Motor neuron (in vitro differentiated cells): Measurements from ENCODE around the gene TRAF3IP1. TPM values are rescaled to one million over a fixed set of nuclear protein-coding genes. Genes with fewer than 3 reads are reported as not detected.
A peak's percentile ranks its signal among the peaks of the same experiment; 100 is the strongest.

Experiments used
- ATAC-seq, 8 experiments: fragments of 200-7000 bp; cut with Tn5 transposase; replicated peaks in 6 of 8; 2 replicates each; pipeline ENCODE4 v1.8.0; 2021; ENCODE audit warnings: mild to moderate bottlenecking in 8 of 8, moderate library complexity in 8 of 8
- H3K27ac ChIP-seq, 2 donors: fragments of 250-450 bp; sonication (Bioruptor Pico); 2 replicates each; pipeline ENCODE4 v1.9.0; 2021; ENCODE audit warnings: antibody characterized with exemption in 2 of 2, mild to moderate bottlenecking in 2 of 2, moderate library complexity in 1 of 2
- H3K4me1 ChIP-seq, 2 donors: fragments of 250-450 bp; sonication (Bioruptor Pico); replicated peaks in 1 of 2; 2 replicates each; pipeline ENCODE4 v1.6.1; 2021; ENCODE audit warnings: antibody characterized with exemption in 2 of 2, mild to moderate bottlenecking in 2 of 2, moderate library complexity in 1 of 2
- H3K4me3 ChIP-seq, 5 donors: fragments of 250-450 bp; sonication (Bioruptor Pico); 2 replicates each; pipeline ENCODE4 v1.9.0; 2021; ENCODE audit warnings: antibody characterized with exemption in 5 of 5, mild to moderate bottlenecking in 5 of 5, moderate library complexity in 4 of 5
- WGBS, 10 experiments: fragments of 450-650 bp; shearing (Covaris generic); methylation state at CpG; one replicate each; pipeline ENCODE4 v1.0.0; 2022; 5-methylcytosine and 5-hydroxymethylcytosine counted together
- in situ Hi-C, 9 experiments: fragments of 400-800 bp; cut with MboI; loops; one replicate each; pipeline ENCODE4 v1.15.0; 2021; ENCODE audit warnings: low sequenced_read_pairs in 9 of 9, low pct_unique_long_range_greater_than_20kb in 2 of 9; ENCODE audit not compliant: unreplicated experiment in 9 of 9
- total RNA-seq, 8 experiments: library from RNA; unstranded; fragments of 300-600 nt; gene quantifications; 2 replicates each; pipeline versions ENCODE4 v1.2.3 to v1.2.4, GENCODE V29; 2022

The TRAF3IP1 gene
- total RNA-seq, 8 experiments from 2014 or later = 5.3 to 16.6 (median 11.7) TPM

GRCh38 chr2:238426568-238427434 is 106.5 kb downstream of the TRAF3IP1 start, which contains the start of gene ASB1:
Gene ASB1, plus strand, starts transcription at chr2:238426927. Its CDS starts 144 bp downstream, at chr2:238427071.
- H3K27ac ChIP-seq = peak within 1 kb of the TSS; percentile 95 to 96
- H3K4me3 ChIP-seq = peak within 1 kb of the TSS; percentile 63 to 85 (median 75)
- WGBS, 10 experiments = 0 to 1% (median 0%) methylated on average over 1 to 31 of the region's 104 CpGs; no CpG with 5 or more reads in 5 of the 10 experiments
- ATAC-seq = peak; percentile 76 to 85 (median 82)
- in situ Hi-C loops = no loop called here
- peaks cover 15 to 16% of the 10 kb centered on the region in 2 donors for H3K4me1 ChIP-seq

- peak overlapping the region; percentile 95 to 96 for H3K27ac ChIP-seq
- H3K4me3 ChIP-seq = peak overlapping the region; percentile 63 to 85 (median 75)
- peak in 3 of 8 experiments; percentile 3 to 5 (median 5) for ATAC-seq
- WGBS, 10 experiments = 0 to 100% (median 0%) methylated on average over 1 to 16 of the region's 20 CpGs; no CpG with 5 or more reads in 1 of the 10 experiments
- in situ Hi-C loops = no loop called here
- H3K4me1 ChIP-seq = peaks cover 15 to 16% of the 10 kb centered on the region in 2 donors
These were observed 107.3 kb downstream of the TRAF3IP1 start for GRCh38 chr2:238427435-238428162.

- 82 to 100% (median 92%) methylated on average over 1 to 5 of the region's 8 CpGs; no CpG with 5 or more reads in 2 of the 10 experiments for WGBS, 10 experiments
- no peak overlapping the region for H3K4me3 ChIP-seq
- no peak for ATAC-seq
These were observed 108.5 kb downstream of the TRAF3IP1 start for GRCh38 chr2:238428866-238429265.

DNA sequence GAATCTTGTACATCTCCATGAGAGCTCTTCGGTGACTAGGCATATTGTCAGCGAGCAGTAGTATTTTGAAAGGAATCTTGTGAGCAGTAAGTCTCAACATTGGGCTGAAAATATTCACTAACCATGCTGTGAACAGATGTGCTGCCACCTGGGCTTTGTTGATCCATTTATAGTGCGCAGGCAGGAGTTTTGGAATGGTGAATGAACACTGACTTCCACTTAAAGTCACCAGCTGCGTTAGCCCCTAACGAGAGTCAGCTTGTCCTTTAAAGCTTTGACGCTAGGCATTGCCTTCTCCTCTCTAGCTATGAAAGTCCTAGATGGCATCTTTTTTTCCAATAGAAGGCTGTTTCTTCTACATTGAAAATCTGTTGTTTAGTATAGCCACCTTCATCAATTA is 110.5 kb downstream of the TRAF3IP1 start:
- Histone ChIP-seq H3K4me1 (peaks cover 8 to 9% of the 10 kb centered on the region in 2 donors), H3K27ac (no peak overlapping the region), H3K4me3 (no peak overlapping the region)
- ATAC-seq = no peak
- 91 to 100% (median 100%) methylated on average over 2 to 6 of the region's 6 CpGs; no CpG with 5 or more reads in 3 of the 10 experiments for WGBS, 10 experiments
- in situ Hi-C loops = no loop called here

More at GRCh38 chr2:238428866-238429265, 108.5 kb downstream of the TRAF3IP1 start:
- Histone ChIP-seq H3K4me1 (peaks cover 15 to 16% of the 10 kb centered on the region in 2 donors), H3K27ac (no peak overlapping the region)
- in situ Hi-C loops = no loop called here

DNA sequence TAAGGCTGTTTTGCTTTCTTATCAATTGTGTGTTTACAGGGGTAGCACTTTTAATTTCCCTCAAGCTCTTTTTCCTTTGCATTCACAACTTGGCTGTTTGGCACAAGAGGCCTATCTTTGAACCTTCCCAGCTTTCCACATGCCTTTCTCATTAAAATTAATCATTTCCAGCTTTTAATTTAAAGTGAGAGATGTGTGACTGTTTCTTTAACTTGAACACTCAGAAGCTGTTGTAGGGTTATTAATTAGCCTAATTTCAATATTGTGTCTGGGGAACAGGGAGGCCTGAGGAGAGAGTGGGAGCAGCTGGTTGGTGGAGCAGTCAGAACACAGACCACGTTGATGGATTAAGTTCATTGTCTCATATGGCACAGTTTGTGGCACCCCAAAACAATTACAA is 111.1 kb downstream of the TRAF3IP1 start:
- in situ Hi-C loops = no loop called here
- no peak overlapping the region for H3K4me3 ChIP-seq
- H3K4me1 ChIP-seq = peaks cover 6 to 8% of the 10 kb centered on the region in 2 donors
- WGBS, 10 experiments = 0 to 60% (median 20%) methylated on average over 1 of the region's 1 CpG; no CpG with 5 or more reads in 4 of the 10 experiments
- no peak overlapping the region for H3K27ac ChIP-seq
- ATAC-seq = no peak

DNA sequence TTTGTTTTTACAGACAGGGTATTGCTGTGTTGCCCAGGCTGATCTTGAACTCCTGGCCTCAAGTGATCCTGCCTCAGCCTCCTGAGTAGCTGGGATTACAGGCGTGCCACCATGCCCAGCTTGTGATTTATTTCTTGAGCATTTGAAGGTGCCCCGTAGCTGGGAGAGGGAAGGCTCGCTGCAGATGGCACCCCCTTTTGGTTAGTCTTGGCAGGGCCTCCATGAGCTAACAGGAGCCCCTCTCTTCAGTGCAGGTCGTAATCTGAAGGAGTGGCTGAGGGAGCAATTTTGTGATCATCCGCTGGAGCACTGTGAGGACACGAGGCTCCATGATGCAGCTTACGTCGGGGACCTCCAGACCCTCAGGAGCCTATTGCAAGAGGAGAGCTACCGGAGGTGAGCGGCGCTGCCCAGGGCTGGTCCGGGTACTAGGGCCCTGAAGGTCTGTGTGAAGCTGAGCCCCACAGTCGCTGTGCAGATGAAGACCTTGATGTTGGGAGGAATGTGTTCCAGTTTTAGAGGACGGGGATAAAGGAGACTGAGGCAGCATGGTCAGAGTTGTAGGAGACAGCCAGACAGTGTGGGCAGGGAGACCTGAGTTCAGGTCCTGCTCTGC is 113.1 kb downstream of the TRAF3IP1 start:
- Histone ChIP-seq H3K4me3 (no peak overlapping the region), H3K4me1 (peaks cover under 1% of the 10 kb centered on the region in 2 donors), H3K27ac (no peak overlapping the region)
- no peak for ATAC-seq
- in situ Hi-C loops = no loop called here
- WGBS, 10 experiments = 79 to 100% (median 95%) methylated on average over 1 to 7 of the region's 14 CpGs; no CpG with 5 or more reads in 1 of the 10 experiments

DNA sequence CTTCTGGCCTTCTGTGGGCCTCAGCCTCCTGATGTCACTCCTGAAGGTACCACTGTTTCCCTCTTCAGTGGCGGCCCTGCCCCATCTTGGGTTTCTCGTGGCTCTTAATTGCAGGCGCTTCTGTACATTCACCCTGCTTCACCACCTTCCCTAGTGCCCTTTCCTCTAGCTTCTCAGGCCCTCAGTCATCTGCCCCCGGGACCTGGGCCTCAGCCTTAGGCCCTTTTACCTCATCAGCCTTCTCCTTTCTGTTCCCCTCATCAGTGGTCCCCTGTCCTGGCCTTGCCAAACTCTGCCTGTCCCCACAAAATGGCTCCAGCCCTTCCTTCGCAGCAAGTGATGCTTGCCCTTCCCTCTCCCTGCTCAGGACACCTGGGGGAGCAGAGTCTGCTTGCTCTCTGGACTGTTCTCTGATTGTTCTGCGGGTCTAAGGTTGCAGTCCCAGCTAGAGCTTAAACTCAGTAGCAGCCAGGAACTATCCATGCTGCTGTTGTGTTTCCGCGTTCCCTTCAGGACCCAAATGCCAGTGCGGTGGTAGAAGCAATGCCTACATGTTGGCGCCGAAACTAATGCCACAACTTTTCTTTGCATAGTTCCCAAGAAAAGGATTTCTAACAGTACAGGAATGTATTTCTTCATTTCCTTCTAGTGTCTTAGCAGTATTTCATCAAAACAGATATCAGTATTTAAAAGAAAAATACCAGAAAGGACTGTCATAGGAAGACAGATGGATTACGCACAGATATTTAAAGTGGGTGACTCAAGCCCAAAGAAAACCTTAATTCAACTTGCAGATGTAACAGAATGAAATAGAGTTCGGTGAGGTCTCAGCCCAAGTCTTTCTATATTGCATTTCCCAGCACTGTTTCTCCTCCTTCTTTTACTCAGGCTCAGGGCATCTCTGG is 113.9 kb downstream of the TRAF3IP1 start:
- Histone ChIP-seq H3K27ac (no peak overlapping the region), H3K4me1 (no peaks in the 10 kb centered on the region), H3K4me3 (no peak overlapping the region)
- in situ Hi-C loops = no loop called here
- 33 to 100% (median 90%) methylated on average over 2 to 13 of the region's 13 CpGs for WGBS, 10 experiments
- peak in 2 of 8 experiments; percentile 56 to 69 for ATAC-seq

DNA sequence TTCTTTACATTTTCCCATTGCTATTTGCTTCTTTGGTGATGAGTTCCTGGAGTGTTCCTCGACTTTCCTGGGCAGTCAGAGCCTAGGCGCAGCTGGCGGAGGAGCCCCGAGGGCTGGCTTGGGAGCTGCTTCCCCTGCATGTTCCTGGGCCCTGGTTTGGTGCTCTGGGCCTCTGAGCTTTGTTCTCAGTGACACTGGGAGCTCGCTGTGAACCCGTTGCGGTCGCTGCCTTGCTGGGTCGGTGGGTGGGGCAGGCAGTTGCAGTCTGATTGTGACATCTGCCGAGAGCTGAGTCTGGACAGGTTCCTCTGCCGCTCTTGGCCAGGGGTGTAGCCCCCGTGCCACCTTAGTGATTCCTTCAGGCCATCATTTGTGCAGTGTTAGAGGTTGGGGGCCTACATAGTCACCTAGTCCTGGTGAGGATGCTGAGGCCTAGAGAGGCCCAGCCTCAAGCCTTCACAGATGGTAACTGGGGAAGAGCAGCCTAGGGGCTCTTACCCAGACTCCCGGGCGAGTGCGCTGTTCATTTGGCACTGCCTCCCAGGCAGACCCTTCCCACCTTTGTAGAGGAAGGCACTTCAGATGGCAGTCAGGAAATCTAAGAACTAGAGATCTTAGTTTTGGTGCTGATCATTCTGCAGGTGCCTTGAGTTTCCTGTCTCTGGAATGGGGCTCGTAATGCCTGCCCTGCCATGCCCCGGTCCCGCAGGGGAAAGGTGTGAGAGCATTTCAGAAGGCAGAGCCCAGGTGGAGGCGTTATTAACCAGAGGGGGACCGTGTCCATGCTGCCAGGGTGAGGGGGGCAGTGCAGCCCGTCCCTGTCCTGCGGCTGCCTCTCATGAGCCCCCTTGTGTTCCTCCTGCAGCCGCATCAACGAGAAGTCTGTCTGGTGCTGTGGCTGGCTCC is 114.8 kb downstream of the TRAF3IP1 start:
- WGBS, 10 experiments = 58 to 100% (median 94%) methylated on average over 2 to 10 of the region's 24 CpGs; no CpG with 5 or more reads in 3 of the 10 experiments
- H3K4me1 ChIP-seq = no peaks in the 10 kb centered on the region
- peak in 2 of 8 experiments; percentile 8 to 29 for ATAC-seq
- no peak overlapping the region for H3K27ac ChIP-seq
- no peak overlapping the region for H3K4me3 ChIP-seq
- in situ Hi-C loops = no loop called here

GRCh38 chr2:238435752-238436096 is 115.4 kb downstream of the TRAF3IP1 start:
- no peak overlapping the region for H3K4me3 ChIP-seq
- no peaks in the 10 kb centered on the region for H3K4me1 ChIP-seq
- no peak for ATAC-seq
- WGBS, 10 experiments = 80 to 100% (median 93%) methylated on average over 1 to 8 of the region's 20 CpGs; no CpG with 5 or more reads in 1 of the 10 experiments
- no peak overlapping the region for H3K27ac ChIP-seq
- in situ Hi-C loops = no loop called here

DNA sequence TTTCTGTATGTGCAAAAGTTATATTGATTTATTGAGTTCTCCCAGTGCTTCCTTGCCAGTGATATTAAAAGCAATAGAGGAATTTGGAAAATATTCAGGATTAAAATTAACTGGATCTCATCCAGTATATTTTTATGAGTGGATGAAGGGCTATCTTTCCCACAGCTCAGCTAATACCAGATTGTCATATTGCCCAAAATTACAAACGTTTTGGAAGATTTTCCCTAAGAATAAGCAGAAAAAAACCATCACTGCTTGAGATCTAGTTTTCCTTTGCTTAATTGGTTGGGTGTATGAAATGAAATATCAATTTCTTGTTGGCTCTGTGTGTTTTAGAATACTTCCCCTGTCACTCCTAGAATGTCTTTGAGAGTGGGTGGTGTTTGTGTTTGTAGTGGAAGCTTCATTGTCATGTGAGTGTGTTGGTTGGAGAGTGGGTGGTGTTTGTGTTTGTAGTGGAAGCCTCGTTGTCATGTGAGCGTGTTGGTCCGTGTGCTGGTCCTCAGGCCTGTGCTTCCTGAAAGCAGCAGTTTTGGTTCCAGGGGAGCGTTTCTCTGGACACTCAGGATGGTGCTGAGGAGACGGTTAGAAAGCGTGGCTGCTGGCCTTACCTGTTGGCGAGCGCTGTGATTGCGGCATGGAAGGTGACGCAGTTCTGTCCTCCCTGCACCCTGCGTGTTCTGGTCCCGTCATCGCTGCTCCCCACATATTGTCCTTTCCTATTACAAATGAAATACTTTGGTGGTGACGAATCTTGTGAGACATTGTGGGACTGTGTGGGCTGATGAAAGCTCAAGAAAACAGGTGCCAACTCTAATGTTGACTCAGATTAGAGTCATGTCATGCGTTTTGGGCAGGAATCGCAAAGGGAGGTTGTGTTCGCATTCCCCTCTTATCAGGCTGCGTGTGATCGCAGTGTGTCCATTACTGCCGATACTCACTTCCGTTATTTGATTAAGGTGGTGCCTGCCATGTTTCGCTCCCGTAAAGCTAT is 118.8 kb downstream of the TRAF3IP1 start:
- H3K27ac ChIP-seq = no peak overlapping the region
- peak in 7 of 8 experiments; percentile 22 to 79 (median 49) for ATAC-seq
- in situ Hi-C loops = no loop called here
- 2 to 93% (median 80%) methylated on average over 1 to 13 of the region's 24 CpGs; no CpG with 5 or more reads in 1 of the 10 experiments for WGBS, 10 experiments
- no peak overlapping the region for H3K4me3 ChIP-seq
- H3K4me1 ChIP-seq = peaks cover 6 to 7% of the 10 kb centered on the region in 2 donors
